Muscle layer of colon (tissue), 2 donors: ENCODE data around the gene VTN.

ENCODE experiments used
- H3K27ac ChIP-seq: one replicate; pipeline ENCODE4 v1.7.0; 2013; ENCODE audit warnings: low read depth, mild to moderate bottlenecking, low read length, moderate library complexity
- H3K27me3 ChIP-seq, 2 donors: one replicate each; pipeline ENCODE4 v1.7.0; 2013; ENCODE audit warnings: low read length in 2 of 2, mild to moderate bottlenecking in 2 of 2; ENCODE audit not compliant: insufficient read depth in 2 of 2, control insufficient read depth in 1 of 2
- H3K36me3 ChIP-seq: one replicate; pipeline ENCODE4 v1.7.0; 2013; ENCODE audit warnings: mild to moderate bottlenecking, low read length; ENCODE audit not compliant: insufficient read depth
- H3K4me1 ChIP-seq: one replicate; pipeline ENCODE4 v1.7.0; 2013; ENCODE audit warnings: mild to moderate bottlenecking, low read length; ENCODE audit not compliant: insufficient read depth
- H3K4me3 ChIP-seq, 2 donors: one replicate each; pipeline ENCODE4 v1.7.0; 2013; ENCODE audit warnings: low read length in 2 of 2, low read depth in 1 of 2, mild to moderate bottlenecking in 1 of 2, moderate library complexity in 1 of 2
- H3K9ac ChIP-seq: one replicate; pipeline ENCODE4 v1.7.0; 2013; ENCODE audit warnings: low read length
- H3K9me3 ChIP-seq: one replicate; pipeline ENCODE4 v1.7.0; 2013; ENCODE audit warnings: mild to moderate bottlenecking, low read length
- donor health status: abdominal sarcoma.
- donor health status: Adenocarcinoma of cecum.

VTN gene

GRCh38 chr17:28404461-28404811 lies 34.3 kb upstream of the VTN start:
- no peak overlapping the region for H3K4me3 ChIP-seq
- no peaks in the 10 kb centered on the region for H3K9me3 ChIP-seq
- peaks cover 19% of the 10 kb centered on the region for H3K4me1 ChIP-seq
- no peak overlapping the region for H3K27ac ChIP-seq
- no peaks in the 10 kb centered on the region for H3K27me3 ChIP-seq
- H3K36me3 ChIP-seq: peaks cover 15% of the 10 kb centered on the region
- H3K9ac ChIP-seq: no peak overlapping the region

DNA sequence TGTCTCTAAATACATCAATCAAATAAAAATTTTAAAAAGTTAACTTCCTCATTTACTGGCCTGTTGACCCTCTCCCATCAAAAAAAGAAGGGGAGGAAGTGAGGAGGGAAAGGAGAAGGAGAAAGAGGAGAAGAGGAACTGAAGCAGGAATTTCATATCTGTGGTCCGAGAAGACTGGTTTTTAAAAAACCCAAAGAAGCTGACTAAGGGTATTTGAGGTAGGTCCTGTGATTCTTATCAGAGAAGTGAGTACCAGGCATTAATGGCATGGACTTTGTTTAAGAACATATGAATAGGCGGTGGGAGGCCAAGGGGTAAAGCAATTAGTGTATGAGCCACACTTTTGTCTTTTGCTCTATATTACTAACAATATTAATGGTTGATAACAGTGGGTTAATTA lies 33.9 kb upstream of the VTN start:
- H3K4me1 ChIP-seq: peaks cover 19% of the 10 kb centered on the region
- no peaks in the 10 kb centered on the region for H3K9me3 ChIP-seq
- H3K36me3 ChIP-seq: peaks cover 20% of the 10 kb centered on the region
- no peak overlapping the region for H3K4me3 ChIP-seq
- no peak overlapping the region for H3K27ac ChIP-seq
- H3K27me3 ChIP-seq: no peaks in the 10 kb centered on the region
- H3K9ac ChIP-seq: no peak overlapping the region

- Histone ChIP-seq H3K27ac (no peak overlapping the region), H3K36me3 (peaks cover 30% of the 10 kb centered on the region), H3K27me3 (no peaks in the 10 kb centered on the region), H3K9me3 (no peaks in the 10 kb centered on the region), H3K4me3 (no peak overlapping the region), H3K4me1 (peaks cover 19% of the 10 kb centered on the region), H3K9ac (no peak overlapping the region)
Observed at GRCh38 chr17:28402844-28403243, 32.7 kb upstream of the VTN start.

DNA sequence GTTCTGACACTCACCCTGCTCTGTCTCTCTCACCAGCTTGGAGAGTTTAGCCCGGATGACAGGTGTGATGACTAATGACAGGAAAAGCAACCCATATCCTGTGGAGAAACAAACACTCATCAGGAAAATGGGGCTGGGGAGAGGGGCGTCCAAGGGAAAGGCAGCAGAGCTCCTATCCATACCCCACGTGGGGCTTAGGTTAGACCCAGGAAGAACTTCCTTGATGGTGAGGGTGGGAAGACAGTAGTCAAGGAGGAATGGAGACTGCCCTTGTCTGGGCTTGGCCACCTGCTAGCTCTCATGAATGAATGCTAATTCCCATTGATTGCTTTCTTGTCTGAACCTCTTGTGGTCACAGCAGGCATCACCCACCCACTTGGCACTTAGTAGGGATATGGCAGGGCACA lies 32.1 kb upstream of the VTN start:
- Histone ChIP-seq H3K9ac (no peak overlapping the region), H3K4me3 (no peak overlapping the region), H3K27ac (no peak overlapping the region), H3K36me3 (peaks cover 31% of the 10 kb centered on the region), H3K9me3 (no peaks in the 10 kb centered on the region), H3K27me3 (no peaks in the 10 kb centered on the region), H3K4me1 (peaks cover 19% of the 10 kb centered on the region)

DNA sequence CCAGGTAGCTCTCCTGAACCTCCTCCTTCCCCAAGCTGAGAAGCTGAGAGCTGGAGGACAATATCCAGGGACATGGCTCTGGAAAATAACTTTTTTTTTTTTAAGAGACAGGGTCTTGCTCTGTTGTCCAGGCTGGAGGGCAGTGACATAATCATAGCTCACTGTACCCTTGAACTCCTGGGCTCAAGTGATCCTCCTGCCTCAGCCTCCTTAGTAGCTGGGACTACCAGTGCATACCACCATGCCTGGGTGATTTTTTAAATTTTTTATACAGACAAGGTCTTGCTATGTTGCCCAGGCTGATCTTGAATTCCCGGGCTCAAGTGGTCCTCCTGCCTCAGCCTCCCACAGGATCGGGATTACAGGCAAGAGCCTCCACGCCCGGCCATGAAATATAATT lies 29.7 kb upstream of the VTN start:
- Histone ChIP-seq H3K9ac (no peak overlapping the region), H3K36me3 (peaks cover 45% of the 10 kb centered on the region), H3K4me3 (no peak overlapping the region), H3K27me3 (no peaks in the 10 kb centered on the region), H3K9me3 (no peaks in the 10 kb centered on the region), H3K27ac (no peak overlapping the region), H3K4me1 (peaks cover 6% of the 10 kb centered on the region)

DNA sequence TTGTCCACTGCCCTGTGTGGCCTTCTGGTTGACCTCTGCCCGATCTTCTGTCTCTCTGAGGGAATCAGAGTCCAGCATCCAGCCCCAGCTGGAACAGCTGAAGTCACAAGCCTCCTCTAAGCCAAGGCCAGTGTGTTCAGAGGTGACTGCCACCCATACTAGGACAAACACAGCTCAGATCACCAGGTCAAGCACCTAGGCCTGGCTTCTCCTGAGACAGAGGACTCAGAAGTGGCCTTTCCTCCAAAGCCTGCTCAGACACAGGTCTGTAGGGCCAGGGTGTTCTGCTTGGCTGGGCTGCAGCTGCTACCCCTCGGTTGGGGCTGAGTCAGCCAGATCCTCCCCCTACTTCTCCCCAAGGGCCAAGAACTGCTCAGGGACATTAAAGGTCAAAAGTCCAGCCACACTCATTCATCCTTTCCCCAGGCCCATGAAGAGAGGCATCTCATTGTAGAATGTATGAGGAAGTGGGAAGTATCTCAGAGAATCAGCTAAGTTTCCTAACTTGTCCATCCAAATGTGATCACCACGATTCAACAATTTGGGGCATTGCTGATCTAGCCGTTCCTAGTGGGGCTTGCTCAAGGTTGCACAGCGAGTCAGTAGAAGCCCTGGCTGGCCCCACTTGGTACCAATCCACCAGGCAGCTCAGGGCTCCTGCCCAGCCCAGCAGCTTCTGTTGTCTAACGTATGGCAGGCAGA lies 28.3 kb upstream of the VTN start:
- Histone ChIP-seq H3K9ac (no peak overlapping the region), H3K27me3 (no peaks in the 10 kb centered on the region), H3K4me3 (no peak overlapping the region), H3K36me3 (peaks cover 55% of the 10 kb centered on the region), H3K4me1 (no peaks in the 10 kb centered on the region), H3K27ac (no peak overlapping the region), H3K9me3 (no peaks in the 10 kb centered on the region)

GRCh38 chr17:28397687-28398279 lies 27.7 kb upstream of the VTN start:
- H3K4me1 ChIP-seq: no peaks in the 10 kb centered on the region
- no peak overlapping the region for H3K27ac ChIP-seq
- no peaks in the 10 kb centered on the region for H3K9me3 ChIP-seq
- H3K9ac ChIP-seq: no peak overlapping the region
- no peak overlapping the region for H3K4me3 ChIP-seq
- peaks cover 52% of the 10 kb centered on the region for H3K36me3 ChIP-seq
- no peaks in the 10 kb centered on the region for H3K27me3 ChIP-seq

- Histone ChIP-seq H3K27ac (no peak overlapping the region), H3K9me3 (no peaks in the 10 kb centered on the region), H3K36me3 (peaks cover 50% of the 10 kb centered on the region), H3K27me3 (no peaks in the 10 kb centered on the region), H3K4me1 (no peaks in the 10 kb centered on the region), H3K4me3 (no peak overlapping the region), H3K9ac (no peak overlapping the region)
Observed at GRCh38 chr17:28397275-28397674, 27.2 kb upstream of the VTN start.

DNA sequence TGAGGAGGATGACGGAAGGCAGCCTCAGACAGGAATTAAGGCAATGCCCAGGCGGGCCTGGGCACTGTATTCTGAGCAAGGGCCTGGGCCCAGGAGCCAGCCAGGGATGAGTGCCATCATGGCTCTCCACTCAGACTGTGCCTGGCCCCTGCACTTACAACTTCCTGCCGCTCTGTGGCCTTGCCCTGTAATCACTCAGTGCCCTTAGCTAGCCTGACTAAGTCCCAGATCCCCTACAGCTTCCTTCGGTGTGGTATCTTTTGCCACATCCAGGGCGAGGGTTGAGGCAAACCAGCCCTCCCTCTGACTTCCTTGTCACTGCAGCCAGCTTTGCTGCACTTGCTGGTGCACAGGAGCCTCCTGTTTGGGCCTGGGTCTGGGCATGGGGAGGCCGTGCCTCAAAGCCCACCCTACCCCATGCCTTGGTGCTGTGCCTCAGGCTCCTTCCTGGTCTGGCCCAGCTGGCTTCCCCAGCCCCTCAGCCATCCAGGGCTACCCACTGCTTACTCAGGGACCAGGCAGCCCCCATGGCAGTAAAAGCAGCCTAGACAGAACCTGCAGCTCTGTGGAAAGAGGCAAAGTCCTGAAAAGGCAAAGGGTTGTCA lies 26.6 kb upstream of the VTN start:
- H3K27ac ChIP-seq: no peak overlapping the region
- peaks cover 44% of the 10 kb centered on the region for H3K36me3 ChIP-seq
- no peaks in the 10 kb centered on the region for H3K27me3 ChIP-seq
- no peak overlapping the region for H3K4me3 ChIP-seq
- no peaks in the 10 kb centered on the region for H3K9me3 ChIP-seq
- H3K4me1 ChIP-seq: no peaks in the 10 kb centered on the region
- H3K9ac ChIP-seq: no peak overlapping the region

GRCh38 chr17:28395968-28396367 lies 25.9 kb upstream of the VTN start:
- Histone ChIP-seq H3K9ac (no peak overlapping the region), H3K27ac (no peak overlapping the region), H3K36me3 (peaks cover 48% of the 10 kb centered on the region), H3K27me3 (no peaks in the 10 kb centered on the region), H3K9me3 (no peaks in the 10 kb centered on the region), H3K4me3 (no peak overlapping the region), H3K4me1 (no peaks in the 10 kb centered on the region)

GRCh38 chr17:28395426-28395825 lies 25.3 kb upstream of the VTN start:
- no peak overlapping the region for H3K4me3 ChIP-seq
- H3K9me3 ChIP-seq: no peaks in the 10 kb centered on the region
- H3K9ac ChIP-seq: no peak overlapping the region
- H3K27ac ChIP-seq: no peak overlapping the region
- no peaks in the 10 kb centered on the region for H3K27me3 ChIP-seq
- H3K4me1 ChIP-seq: no peaks in the 10 kb centered on the region
- H3K36me3 ChIP-seq: peaks cover 54% of the 10 kb centered on the region
